Ovary (tissue), 9 donors: ENCODE data around the gene CFAP54. TPM values are rescaled to one million over a fixed set of nuclear protein-coding genes. Genes with fewer than 3 reads are reported as not detected.

Experiments
- DNase-seq, 5 donors: peaks; one replicate each; pipeline ENCODE4 v3.0.0-alpha.2; 2019 to 2020
- H3K27ac ChIP-seq, 2 donors: fragments of 200-600 bp; one replicate each; pipeline versions ENCODE4 v1.5.1 to v1.8.0; 2019 to 2022
- H3K27me3 ChIP-seq: fragments of 200-600 bp; one replicate; pipeline ENCODE4 v1.8.0; 2022
- H3K36me3 ChIP-seq: fragments of 200-600 bp; sonication (generic); one replicate; pipeline ENCODE4 v1.5.1; 2019
- H3K4me1 ChIP-seq: one replicate; pipeline ENCODE4 v1.8.1; 2013; ENCODE audit warnings: mild to moderate bottlenecking, moderate library complexity; ENCODE audit not compliant: insufficient read depth
- H3K4me3 ChIP-seq: fragments of 200-600 bp; sonication (generic); one replicate; pipeline ENCODE4 v1.5.1; 2017
- H3K9me3 ChIP-seq, 2 donors: fragments of 200-600 bp in 1 of 2; sonication (generic) in 1 of 2; one replicate each; pipeline versions ENCODE4 v1.5.1 to v1.8.1; 2013 to 2019; ENCODE audit warnings: mild to moderate bottlenecking in 1 of 2, moderate library complexity in 1 of 2
- CTCF ChIP-seq, 3 donors: fragments of 450-650 bp in 2 of 3; fragments of 200-600 bp in 1 of 3; IDR thresholded peaks; one replicate each; pipeline versions ENCODE4 v1.5.1 to v1.8.0; 2016 to 2022; ENCODE audit warnings: antibody characterized with exemption in 3 of 3, mild to moderate bottlenecking in 1 of 3
- EP300 ChIP-seq: sonication (generic); formaldehyde crosslinking; IDR thresholded peaks from one replicate; pipeline ENCODE4 v1.6.1; 2017; ENCODE audit warnings: antibody characterized with exemption
- POLR2A ChIP-seq: fragments of 450-650 bp; IDR thresholded peaks from one replicate; pipeline ENCODE4 v1.6.1; 2017; ENCODE audit warnings: antibody characterized with exemption, mild to moderate bottlenecking, moderate library complexity
- WGBS, 3 donors: extraction: QIAGEN DNeasy Blood & Tissue Kit in 1 of 3; methylation state at CpG; one replicate each; pipeline versions ENCODE4 v1.1.5 to v1.1.7; 2013 to 2017; 5-methylcytosine and 5-hydroxymethylcytosine counted together
- intact Hi-C, 4 donors: fragments of 100-400 bp; cut with DNase I; formaldehyde crosslinking; loops; one replicate each; pipeline versions ENCODE4 v1.11.0 to v1.15.1; 2022 to 2023
- polyA plus RNA-seq, 2 donors: library from polyadenylated mRNA; stranded (reverse); fragments of 200-250 nt in 1 of 2; fragments of 350-450 nt in 1 of 2; fragmentation: Illumina TruSeq in 1 of 2; extraction: RNeasy Lipid Tissue Mini Kit (QIAGEN cat#74804) in 1 of 2; gene quantifications; one replicate each; pipeline ENCODE4 v1.2.3, GENCODE V29; 2013 to 2014
- total RNA-seq, 7 donors: library from RNA; depleted of rRNA in 2 of 7; stranded (reverse); fragments of >200 nt in 2 of 7; fragmentation: NEBNext Ultra II Directional in 3 of 7; extraction: Animal tissue kit (Norgen Biotek cat#: 25700) in 3 of 7; gene quantifications; one replicate each; pipeline versions ENCODE4 v1.1.0 to v1.2.4, GENCODE V29; 2016 to 2023
- donor health status: DM: no; HTN: no; CAD: no; lungs with moderate emphysema.
- donor health status: DM: no; HTN: no; CAD: no.
- donor health status: Bipolar disorder and iron deficiency.
- donor health status: DM: yes; HTN: yes; CAD: no.
- donor health status: DM: no; HTN: no; CAD: no.
- donor health status: DM: yes; HTN: yes; CAD: no.

The CFAP54 gene
- total and polyA plus RNA-seq, 9 donors: 0.15 to 29.8 (median 1.7) TPM

DNA sequence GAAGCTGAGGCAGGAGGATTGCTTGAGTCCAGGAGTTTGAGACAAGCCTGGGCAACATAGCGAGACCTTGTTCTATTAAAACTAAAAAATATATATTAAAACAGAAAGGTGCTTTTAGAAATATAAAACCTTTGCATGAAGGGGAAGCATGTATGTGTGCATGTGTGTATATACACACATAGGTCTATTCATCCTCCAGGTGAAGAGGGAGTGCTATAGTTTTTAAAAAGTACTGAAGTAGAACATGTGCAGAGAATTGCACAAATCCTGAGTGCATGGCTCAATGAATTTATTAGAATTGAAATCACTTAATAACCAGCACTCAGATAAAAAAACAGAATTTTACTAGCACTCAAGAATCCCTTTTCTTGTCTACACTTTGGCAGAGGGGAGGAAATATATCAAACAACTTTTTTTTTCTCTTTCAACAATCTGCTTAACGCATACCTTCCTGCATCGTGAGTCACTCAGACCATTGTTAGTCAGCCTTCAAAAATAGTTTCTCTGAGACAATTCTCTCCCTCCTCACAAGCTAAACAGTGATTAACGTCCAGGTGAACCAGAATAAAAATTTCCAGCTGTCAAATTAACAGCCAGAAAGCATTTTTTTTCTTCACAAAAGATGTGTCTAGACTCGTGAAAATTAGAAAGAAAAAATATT lies 400.0 kb downstream of the CFAP54 start:
- no peak for TF ChIP-seq POLR2A
- TF ChIP-seq CTCF (IDR thresholded peaks at IDR 0.05): no peak
- TF ChIP-seq EP300: no peak
- H3K4me1 ChIP-seq: no peaks in the 10 kb centered on the region
- 37 to 38% (median 38%) methylated on average over 5 of the region's 5 CpGs for WGBS, 3 donors
- H3K9me3 ChIP-seq: no peaks in the 10 kb centered on the region
- no peaks in the 10 kb centered on the region for H3K36me3 ChIP-seq
- DNase-seq: no peak
- no peak overlapping the region for H3K27ac ChIP-seq
- intact Hi-C loops: no loop called here
- H3K4me3 ChIP-seq: no peak overlapping the region
- H3K27me3 ChIP-seq: no peaks in the 10 kb centered on the region

- Histone ChIP-seq H3K4me3 (no peak overlapping the region), H3K27me3 (no peaks in the 10 kb centered on the region), H3K9me3 (no peaks in the 10 kb centered on the region), H3K4me1 (no peaks in the 10 kb centered on the region), H3K27ac (no peak overlapping the region), H3K36me3 (no peaks in the 10 kb centered on the region)
- TF ChIP-seq CTCF (IDR thresholded peaks at IDR 0.05) (no peak), EP300 (no peak), POLR2A (no peak)
- 88 to 93% (median 90%) methylated on average over 2 of the region's 2 CpGs for WGBS, 3 donors
- intact Hi-C loops: no loop called here
- no peak for DNase-seq
Measured at GRCh38 chr12:96890331-96890730, 401.0 kb downstream of the CFAP54 start.

DNA sequence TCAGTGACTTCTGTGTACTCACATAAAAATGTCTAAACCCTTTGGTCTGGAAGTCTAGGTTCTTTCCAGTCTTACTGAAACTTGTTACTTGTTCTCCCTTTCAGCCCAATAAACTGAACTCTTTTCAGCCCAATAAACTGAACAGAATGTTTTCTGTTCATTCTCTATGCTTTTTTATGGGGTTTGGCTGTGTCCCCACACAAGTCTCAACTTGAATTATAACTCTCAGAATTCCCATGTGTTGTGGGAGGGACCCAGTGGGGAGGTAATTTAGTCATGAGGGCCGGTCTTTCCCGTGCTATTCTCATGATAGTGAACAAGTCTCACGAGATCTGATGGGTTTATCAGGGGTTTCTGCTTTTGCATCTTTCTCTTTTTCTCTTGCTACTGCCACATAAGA lies 402.7 kb downstream of the CFAP54 start:
- TF ChIP-seq CTCF (IDR thresholded peaks at IDR 0.05) (no peak), EP300 (no peak), POLR2A (no peak)
- DNase-seq: no peak
- Histone ChIP-seq H3K36me3 (no peaks in the 10 kb centered on the region), H3K27me3 (no peaks in the 10 kb centered on the region), H3K27ac (no peak overlapping the region), H3K4me1 (no peaks in the 10 kb centered on the region), H3K9me3 (no peaks in the 10 kb centered on the region), H3K4me3 (no peak overlapping the region)
- 53 to 64% (median 54%) methylated on average over 3 of the region's 3 CpGs for WGBS, 3 donors
- intact Hi-C loops: no loop called here

DNA sequence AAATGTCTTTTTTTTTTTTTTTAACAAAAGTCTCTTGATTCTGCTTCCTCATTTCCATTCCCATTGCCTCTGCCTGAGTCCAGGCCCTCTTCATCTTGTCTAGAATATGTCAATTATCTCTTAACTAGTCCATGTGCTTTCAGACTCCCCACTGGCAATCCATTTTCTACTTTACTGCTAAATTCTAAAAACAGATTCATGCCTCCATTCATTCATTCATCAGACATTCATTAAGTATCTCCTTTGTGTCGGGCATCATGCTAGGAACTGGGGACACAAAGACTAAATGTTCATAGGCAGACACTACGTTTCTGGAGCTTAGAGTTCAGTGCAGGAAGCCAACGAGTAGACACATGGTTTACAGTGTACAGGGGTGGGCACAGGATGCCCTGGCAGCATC lies 408.0 kb downstream of the CFAP54 start:
- Histone ChIP-seq H3K4me3 (no peak overlapping the region), H3K27ac (no peak overlapping the region), H3K4me1 (no peaks in the 10 kb centered on the region), H3K27me3 (no peaks in the 10 kb centered on the region), H3K36me3 (no peaks in the 10 kb centered on the region), H3K9me3 (no peaks in the 10 kb centered on the region)
- no peak for DNase-seq
- 66 to 79% (median 70%) methylated on average over 3 of the region's 3 CpGs for WGBS, 3 donors
- TF ChIP-seq POLR2A: no peak
- no peak for TF ChIP-seq CTCF (IDR thresholded peaks at IDR 0.05)
- no peak for TF ChIP-seq EP300
- intact Hi-C loops: no loop called here
